GM19397 (cell line): Measurements from ENCODE around the gene LRRC74B.
"Not testable (repeated sequence)": the region's sequence is repeated elsewhere in the genome, so short reads cannot be mapped to it uniquely, and the experiment has no call there.

Experiments used
- ATAC-seq: cut with Tn5 transposase; IDR thresholded peaks from one replicate; pipeline ENCODE4 v1.9.1; 2021; ENCODE audit warnings: mild to moderate bottlenecking, moderate library complexity; ENCODE audit not compliant: unreplicated experiment

LRRC74B gene

GRCh38 chr22:21054046-21054713, 8.4 kb downstream of the LRRC74B start:
- ATAC-seq = no peak

- no peak for ATAC-seq
Measured at GRCh38 chr22:21054714-21055563, 9.2 kb downstream of the LRRC74B start.

- no peak for ATAC-seq
Measured at GRCh38 chr22:21055564-21055834, 9.8 kb downstream of the LRRC74B start.

GRCh38 chr22:21055880-21056319, 10.2 kb downstream of the LRRC74B start:
- no peak for ATAC-seq

- ATAC-seq = not testable (repeated sequence)
Measured at GRCh38 chr22:21060363-21060762, 14.6 kb downstream of the LRRC74B start.

GRCh38 chr22:21061660-21062321, 16.0 kb downstream of the LRRC74B start:
- ATAC-seq = not testable (repeated sequence)

GRCh38 chr22:21064425-21064824, 18.7 kb downstream of the LRRC74B start:
- ATAC-seq = not testable (repeated sequence)

GRCh38 chr22:21064917-21065864, 19.4 kb downstream of the LRRC74B start:
- no peak for ATAC-seq

GRCh38 chr22:21067075-21067900, 21.5 kb downstream of the LRRC74B start:
- ATAC-seq = no peak

GRCh38 chr22:21067901-21068680, 22.3 kb downstream of the LRRC74B start:
- ATAC-seq = no peak

- ATAC-seq = no peak
Measured at GRCh38 chr22:21068681-21069276, 23.0 kb downstream of the LRRC74B start.

- no peak for ATAC-seq
Measured at GRCh38 chr22:21069375-21069774, 23.6 kb downstream of the LRRC74B start.

- ATAC-seq = no peak
Measured at GRCh38 chr22:21070690-21071615, 25.2 kb downstream of the LRRC74B start.

- not testable (repeated sequence) for ATAC-seq
Measured at GRCh38 chr22:21071796-21072195, 26.1 kb downstream of the LRRC74B start.

- no peak for ATAC-seq
Measured at GRCh38 chr22:21073023-21073422, 27.3 kb downstream of the LRRC74B start.

GRCh38 chr22:21073482-21073881, 27.7 kb downstream of the LRRC74B start:
- no peak for ATAC-seq

- no peak for ATAC-seq
Measured at GRCh38 chr22:21074102-21074715, 28.5 kb downstream of the LRRC74B start.
